A549 (cell line): ENCODE data around the gene ROPN1L.

ENCODE experiments used
- BCL3 ChIP-seq: fragments of >200 bp; sonication (Bioruptor Twin); formaldehyde crosslinking; IDR thresholded peaks from 3 replicates; pipeline ENCODE4 v1.6.1; 2016
- CEBPB ChIP-seq, 2 experiments: fragments of >200 bp in 1 of 2; sonication (Bioruptor Twin) in 1 of 2; formaldehyde crosslinking in 1 of 2; IDR thresholded peaks; 2 replicates each; pipeline ENCODE4 v1.6.1; 2012 to 2016
- CTCF ChIP-seq: fragments of >200 bp; sonication (Bioruptor Twin); formaldehyde crosslinking; IDR thresholded peaks from 3 replicates; pipeline ENCODE4 v1.5.1; 2016
- FOSL2 ChIP-seq, 2 experiments: fragments of 450-650 bp in 1 of 2; fragments of >200 bp in 1 of 2; sonication (Bioruptor Twin) in 1 of 2; formaldehyde crosslinking; IDR thresholded peaks; 2 replicates each; pipeline versions ENCODE4 v1.5.0 to v1.6.1; 2016 to 2020; ENCODE audit warnings: mild to moderate bottlenecking in 1 of 2, moderate library complexity in 1 of 2
- HDAC2 ChIP-seq: fragments of 200-600 bp; sonication (generic); IDR thresholded peaks from 2 replicates; pipeline ENCODE4 v1.6.1; 2016
- HMGXB4 ChIP-seq: fragments of 250-450 bp; sonication (Bioruptor Pico); IDR thresholded peaks from 2 replicates; pipeline ENCODE4 v1.5.0; 2021; ENCODE audit warnings: mild to moderate bottlenecking, moderate library complexity, borderline replicate concordance
- HOXA7 ChIP-seq: fragments of 250-450 bp; sonication (Bioruptor Pico); IDR thresholded peaks from 2 replicates; pipeline ENCODE4 v1.5.0; 2020; ENCODE audit warnings: mild to moderate bottlenecking, moderate library complexity
- MAFK ChIP-seq: fragments of 450-650 bp; IDR thresholded peaks from 2 replicates; pipeline ENCODE4 v1.6.1; 2014; ENCODE audit not compliant: partially characterized antibody
- PHF8 ChIP-seq: fragments of 200-600 bp; sonication (generic); IDR thresholded peaks from 2 replicates; pipeline ENCODE4 v1.6.1; 2016; ENCODE audit warnings: low read depth, mild to moderate bottlenecking, antibody characterized with exemption, moderate library complexity, borderline replicate concordance
- POLR2A ChIP-seq: IDR thresholded peaks from 2 replicates; pipeline ENCODE4 v1.6.1; 2012; ENCODE audit warnings: mild to moderate bottlenecking, low read length
- RAD21 ChIP-seq, 2 experiments: fragments of >200 bp in 1 of 2; sonication (Bioruptor Twin) in 1 of 2; formaldehyde crosslinking in 1 of 2; IDR thresholded peaks in 1 of 2; conservative IDR thresholded peaks in 1 of 2; 2 replicates in 1 of 2; 3 replicates in 1 of 2; pipeline ENCODE4 v1.6.1; 2012 to 2018; ENCODE audit warnings: inconsistent platforms in 1 of 2
- REST ChIP-seq: fragments of 200-600 bp; sonication (generic); IDR thresholded peaks from 2 replicates; pipeline ENCODE4 v1.6.1; 2016; ENCODE audit warnings: antibody characterized with exemption, mild to moderate bottlenecking, moderate library complexity
- ZFP36 ChIP-seq: fragments of 450-650 bp; IDR thresholded peaks from 2 replicates; pipeline ENCODE4 v1.6.1; 2014; ENCODE audit warnings: borderline replicate concordance; ENCODE audit not compliant: partially characterized antibody

GRCh38 chr5:10466446-10467073 lies 24.9 kb downstream of the ROPN1L start:
- no peak for TF ChIP-seq FOSL2 (IDR thresholded peaks at IDR 0.05)
- TF ChIP-seq FOSL2 (CRISPR knock-in tag; IDR thresholded peaks at IDR 0.05), result no peak
- no peak for TF ChIP-seq CTCF
- no peak for TF ChIP-seq CEBPB (IDR thresholded peaks at IDR 0.05)
- no peak for TF ChIP-seq HOXA7 (CRISPR knock-in tag)
- TF ChIP-seq PHF8, result no peak
- no peak for TF ChIP-seq BCL3
- no peak for TF ChIP-seq ZFP36
- no peak for TF ChIP-seq HDAC2
- TF ChIP-seq POLR2A, result no peak
- TF ChIP-seq REST, result no peak
- TF ChIP-seq RAD21 (conservative IDR thresholded peaks at IDR 0.05 in 1 of 2, IDR thresholded peaks at IDR 0.05 in 1 of 2), result no peak
- no peak for TF ChIP-seq MAFK
- TF ChIP-seq HMGXB4 (CRISPR knock-in tag), result no peak
